Measurements from ENCODE around the gene C2CD4C.

The C2CD4C gene

DNA sequence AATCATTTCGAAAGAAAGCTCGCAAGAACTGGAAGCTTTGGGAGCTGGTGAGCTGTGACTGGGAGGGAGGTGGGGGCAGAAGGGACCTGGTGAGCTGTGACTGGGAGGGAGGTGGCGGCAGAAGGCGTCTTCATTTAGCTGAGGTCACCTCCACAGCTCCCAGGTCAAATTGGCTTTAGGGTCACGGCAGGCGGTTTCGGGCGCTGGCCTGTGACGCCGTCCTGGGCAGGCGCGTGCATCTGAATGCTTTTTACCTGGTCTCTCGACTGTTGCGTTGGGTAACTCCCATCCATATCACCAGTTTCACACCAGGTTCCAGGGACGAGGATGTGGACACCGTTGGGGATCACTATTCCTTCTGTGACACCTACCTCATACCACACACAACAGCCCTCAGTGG is 29.2 kb downstream of the C2CD4C start:
- no peak for DNase-seq

DNA sequence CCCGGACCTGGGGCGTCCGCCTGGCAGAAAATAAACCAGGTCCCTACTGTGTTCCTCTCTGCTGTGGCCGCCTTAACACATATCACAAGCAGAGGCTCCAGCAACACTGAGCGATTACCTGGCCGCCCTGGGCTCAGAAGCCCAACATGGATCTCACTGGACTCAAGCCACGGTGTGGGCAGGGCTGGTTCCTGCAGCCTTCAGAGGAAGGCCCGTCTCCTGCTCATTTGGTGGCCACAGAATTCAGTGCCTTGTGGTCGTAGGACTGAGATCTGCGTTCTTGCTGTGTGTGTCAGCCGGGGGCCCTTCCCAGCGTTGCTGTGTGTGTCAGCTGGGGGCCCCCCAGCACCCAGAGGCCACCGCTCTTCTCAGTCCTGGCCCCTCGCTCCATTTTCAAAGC is 30.2 kb downstream of the C2CD4C start:
- DNase-seq: no peak

DNA sequence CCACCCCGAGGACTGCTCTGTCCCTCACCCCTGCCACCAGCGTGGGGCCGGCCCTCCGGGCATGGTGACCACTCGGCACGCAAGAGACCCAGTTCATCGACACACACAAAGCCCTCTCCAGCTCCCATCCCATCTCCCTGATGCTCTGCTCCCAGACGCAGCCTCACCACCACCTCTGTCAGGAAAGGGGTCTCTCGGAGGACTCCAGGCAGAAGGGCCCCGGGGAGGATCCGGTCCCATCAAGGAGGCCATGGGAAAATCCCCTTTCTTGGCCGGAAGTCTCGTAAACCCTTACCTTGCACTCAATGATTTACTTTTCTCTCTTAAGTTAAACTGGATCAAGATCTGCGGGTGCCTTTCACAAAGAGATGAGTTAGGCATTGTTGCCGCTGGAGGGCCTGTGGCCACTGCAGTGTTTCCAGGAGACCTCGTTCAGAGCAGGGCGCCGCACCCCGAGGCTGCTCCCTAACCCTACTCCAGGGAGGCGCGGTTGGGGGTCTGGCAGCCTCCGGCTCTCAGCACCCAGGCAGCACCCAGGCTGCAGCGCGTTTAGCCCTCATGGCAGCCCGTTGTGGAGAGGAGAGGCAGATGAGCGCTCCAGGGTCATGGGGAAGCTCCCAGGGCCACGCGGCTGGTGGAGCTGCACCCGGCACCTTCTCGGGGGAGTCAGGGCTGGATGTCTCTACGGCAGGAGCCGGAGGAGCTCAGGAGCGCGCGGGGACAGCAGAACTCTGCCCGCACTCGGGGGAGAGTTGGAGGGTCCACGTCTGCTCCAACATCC is 31.0 kb downstream of the C2CD4C start:
- DNase-seq: no peak

DNA sequence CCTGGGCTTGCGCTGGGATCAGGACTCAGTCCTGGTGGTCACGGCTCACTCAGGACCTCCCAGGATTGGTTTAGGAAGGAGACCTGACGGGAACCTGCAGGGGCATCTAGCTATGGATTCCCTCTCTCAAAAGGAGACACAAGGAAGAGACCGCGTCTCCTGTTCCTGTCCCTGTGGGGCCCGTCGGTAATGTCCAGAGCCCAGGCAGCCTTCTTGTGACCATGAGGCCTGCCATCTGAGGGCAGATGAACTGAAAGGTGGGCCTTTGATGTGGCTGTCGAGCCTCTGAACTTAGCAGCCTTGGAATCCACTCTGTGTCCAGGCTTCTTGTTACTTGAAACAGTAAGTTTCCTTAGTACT is 32.9 kb downstream of the C2CD4C start:
- no peak for DNase-seq

DNA sequence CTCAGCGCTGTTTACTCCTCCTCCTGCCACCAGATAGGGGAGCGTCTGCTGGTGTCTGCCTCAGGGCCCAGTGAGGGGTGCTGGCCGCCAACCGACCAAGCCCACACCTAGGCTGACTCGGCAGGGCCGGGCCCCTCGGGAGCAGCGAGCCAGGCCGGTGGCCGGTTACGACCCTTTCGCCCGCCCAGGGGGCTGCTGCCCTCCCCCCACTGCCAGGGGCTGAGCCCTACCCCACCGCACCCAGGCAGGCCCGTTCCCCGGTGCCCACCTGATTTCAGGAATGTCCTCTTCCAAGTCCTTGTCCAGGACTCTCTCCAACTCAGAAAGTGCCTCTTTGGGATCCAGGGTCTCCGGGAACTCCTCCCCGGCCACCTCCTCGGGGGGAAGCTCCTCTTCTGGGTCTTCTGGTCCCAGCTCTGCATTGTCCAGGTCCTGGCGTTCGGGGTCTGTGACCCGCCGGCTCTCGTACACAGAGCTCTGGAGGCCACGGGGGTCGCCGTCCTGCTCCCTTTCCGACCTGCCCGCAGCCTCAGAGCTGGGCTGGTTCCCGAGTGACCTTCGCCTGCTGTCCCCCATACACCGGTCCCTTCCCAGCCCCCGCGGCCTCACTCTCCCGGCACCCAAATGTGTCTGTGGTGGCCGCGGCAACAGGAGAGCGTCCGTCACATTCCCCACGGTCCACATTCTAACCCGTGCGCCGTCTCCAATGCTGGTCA is 33.4 kb downstream of the C2CD4C start:
- no peak for DNase-seq

DNA sequence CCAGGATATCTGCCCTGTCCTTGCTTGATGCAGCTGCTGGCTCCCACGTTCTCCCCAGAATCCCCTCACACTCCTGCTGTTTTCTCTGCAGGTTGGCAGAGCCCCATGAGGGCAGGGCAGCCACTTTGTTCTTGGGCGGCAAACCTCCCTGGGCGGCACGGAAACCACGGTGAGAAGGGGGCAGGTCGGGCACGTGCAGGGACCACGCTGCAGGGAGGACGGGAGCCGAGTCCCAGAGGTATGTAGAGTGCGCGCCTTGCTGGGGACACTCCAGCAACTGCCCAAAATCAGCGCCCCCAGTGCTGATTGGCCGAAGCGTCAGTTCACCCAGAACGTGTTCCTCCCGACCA is 34.1 kb downstream of the C2CD4C start:
- no peak for DNase-seq

DNA sequence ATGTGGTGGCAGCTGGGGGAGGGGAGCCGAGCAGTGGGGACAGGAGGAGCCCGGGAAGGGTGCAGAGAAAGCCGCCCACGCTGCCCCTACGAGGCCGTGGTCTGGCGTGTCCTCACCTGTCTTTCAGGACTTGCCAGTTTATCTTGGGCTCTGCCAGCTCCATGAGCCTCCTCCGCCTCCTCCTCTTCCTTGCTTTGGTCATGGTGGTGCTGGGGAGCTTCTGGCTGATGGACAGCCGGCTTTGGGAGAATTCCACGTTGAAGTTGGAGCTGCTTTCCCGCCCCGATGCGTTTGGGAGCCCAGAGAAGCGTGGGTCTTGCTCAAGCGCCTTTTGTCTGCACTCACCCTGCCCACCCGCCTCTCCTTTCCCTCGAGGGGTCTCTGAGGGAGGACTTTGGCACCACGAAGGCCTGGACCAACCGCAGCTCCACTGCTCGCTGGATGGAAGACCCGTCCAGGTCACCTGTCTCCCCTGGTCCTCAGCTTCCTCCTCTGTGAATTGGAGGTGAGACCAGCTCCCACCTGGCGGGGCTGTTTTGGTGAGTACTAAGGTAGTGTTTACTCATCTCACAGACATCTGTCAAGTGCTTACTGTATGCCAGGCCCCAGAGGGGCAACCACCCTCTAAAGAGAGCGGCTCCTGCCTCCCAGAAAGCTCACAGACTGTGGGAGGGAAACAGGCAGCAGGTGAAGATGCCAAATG is 34.6 kb downstream of the C2CD4C start:
- DNase-seq: no peak

DNA sequence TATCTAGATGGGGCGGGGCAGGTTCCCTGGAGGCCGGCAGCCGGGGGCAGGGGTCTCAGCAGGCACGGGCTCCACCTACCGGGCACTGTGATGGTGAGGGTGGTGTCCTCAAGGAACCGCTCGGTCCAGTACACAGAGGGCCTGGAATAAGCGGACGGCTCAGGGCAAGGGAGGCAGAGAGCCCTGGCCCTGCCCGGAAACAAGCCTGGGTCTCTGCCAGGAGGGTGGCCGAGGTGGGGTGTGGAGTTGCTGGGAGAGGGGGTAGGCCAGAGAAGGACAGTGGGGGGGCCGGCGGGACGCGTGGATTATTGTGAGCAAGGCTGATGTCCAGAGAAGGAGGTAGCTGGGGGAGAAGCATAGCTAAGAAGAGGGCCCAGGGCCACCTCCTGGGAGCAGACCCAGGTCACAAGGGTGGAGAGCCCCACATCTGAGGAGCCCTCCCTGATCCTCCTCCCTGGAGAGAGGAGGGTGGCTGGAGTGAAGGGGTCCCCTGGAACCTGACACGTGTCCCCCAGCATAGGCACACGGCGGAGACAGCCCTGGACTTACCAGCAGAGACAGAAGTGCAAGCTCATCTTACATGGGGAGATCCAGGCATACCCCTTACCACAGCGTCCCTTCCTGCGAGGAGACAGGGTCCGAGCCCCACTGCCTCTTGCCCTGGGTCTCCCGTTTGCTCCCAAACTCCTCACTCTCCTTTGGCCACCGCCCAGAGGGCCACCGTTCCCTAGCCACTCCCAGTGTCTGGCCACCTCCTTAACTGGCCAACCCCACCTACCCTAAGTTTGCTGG is 35.4 kb downstream of the C2CD4C start:
- no peak for DNase-seq

DNA sequence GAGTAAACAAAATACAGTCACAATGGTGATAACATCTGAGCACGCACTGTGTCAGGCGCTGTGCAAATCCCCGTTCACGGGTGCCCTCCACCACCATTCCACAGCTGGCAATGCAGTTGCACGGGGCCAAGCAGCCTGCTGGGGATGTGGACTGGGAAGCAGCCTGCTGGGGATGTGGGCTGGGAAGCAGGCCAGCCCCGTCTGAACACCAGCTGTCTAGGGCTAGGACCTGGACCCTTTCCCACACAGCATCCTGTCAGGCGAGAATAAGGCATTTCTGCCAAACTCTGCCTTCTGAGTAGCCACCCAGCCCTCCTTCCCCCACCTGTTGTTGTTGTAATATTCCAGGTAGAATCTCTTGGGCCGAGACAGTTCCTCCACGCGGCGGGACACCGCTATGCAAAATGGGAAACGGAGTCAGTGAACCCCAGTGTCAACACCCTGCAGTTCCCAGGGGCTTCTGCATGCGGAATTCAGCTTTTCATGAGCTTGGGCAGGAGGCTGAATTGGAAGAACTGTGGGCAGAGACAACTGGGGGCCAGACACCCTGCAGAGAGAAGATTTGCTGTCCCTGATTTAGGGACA is 36.5 kb downstream of the C2CD4C start:
- DNase-seq: no peak

DNA sequence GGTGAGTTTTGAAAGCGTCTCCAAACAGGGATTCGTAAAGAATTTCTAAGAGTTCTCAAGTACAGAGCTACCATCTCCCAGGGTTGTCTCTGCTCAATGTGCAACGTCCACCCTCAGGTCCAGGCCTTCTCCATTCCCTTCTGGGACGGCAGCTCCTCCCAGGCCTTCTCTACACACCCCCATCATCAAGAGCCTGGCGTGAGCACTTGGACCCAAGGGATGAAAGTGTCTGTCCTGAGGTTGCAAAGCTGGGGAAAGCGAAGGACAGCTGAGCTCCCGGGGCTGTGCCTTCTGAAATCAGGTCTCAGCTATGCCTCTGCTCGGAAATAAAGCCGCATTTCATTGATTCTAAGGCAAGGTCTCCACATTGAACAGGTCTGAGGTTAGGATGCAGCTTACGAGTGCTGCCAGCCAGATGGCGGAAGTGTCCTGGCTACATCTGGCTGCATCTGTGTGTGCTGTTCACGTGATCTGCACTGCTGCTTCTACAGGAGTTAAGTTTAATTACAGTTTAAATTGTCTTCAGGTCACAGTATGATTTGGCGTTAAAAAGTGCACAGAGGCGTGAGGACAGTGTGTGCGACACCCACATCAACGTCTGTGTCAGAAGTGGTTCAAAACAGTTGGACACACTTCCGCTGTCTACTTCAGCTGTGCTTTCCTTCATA is 37.3 kb downstream of the C2CD4C start:
- no peak for DNase-seq

DNA sequence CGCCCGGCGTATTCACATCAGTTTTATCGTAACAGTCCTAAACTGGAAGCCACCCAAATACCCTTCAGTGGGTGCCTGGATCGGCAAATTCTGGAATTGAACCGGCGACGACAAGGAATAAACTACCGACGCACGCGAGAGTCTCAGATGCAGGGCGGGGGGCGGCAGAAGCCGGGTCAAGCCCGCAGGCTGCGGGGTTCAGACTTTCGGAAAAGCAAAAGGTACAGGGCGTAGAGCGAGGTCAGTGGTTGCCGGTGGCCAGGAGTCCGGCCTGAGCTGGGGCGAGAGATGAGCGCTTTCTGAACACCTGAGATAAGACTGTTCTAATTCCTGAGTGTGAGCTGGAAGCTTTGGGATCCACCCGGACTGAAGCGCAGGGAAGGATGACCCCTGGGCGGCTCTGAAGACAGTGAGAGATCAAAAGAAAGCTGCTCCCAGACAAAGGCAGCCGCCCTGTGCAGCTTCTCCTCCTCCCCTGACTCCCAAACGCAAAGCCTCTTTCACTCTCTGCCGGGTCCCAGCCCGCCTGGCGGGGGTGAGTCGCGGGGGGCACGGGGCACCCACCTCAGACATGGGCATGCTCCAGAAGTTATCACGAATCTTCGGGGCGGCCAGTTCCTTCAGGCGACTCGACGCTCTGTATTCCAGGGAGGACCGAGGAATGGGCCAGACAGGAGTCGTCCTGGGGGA is 38.2 kb downstream of the C2CD4C start:
- DNase-seq: no peak

DNA sequence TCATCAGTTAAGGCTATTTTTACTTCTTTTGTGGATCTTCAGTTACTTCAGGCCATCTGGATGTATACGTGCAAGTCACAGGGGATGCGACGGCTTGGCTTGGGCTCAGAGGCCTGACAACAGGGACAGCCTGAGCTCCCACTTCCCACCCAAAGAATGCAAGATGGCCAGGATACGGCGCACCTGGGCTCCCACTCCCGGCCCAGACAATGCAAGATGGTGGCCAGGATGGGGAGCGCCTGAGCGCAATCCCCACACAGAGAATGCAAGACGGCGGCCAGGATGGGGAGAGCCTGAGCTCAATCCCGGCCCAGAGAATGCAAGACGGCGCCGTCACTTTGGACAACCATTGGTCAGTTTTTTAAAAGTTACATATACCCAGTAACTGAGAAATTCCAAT is 39.1 kb downstream of the C2CD4C start:
- no peak for DNase-seq

DNA sequence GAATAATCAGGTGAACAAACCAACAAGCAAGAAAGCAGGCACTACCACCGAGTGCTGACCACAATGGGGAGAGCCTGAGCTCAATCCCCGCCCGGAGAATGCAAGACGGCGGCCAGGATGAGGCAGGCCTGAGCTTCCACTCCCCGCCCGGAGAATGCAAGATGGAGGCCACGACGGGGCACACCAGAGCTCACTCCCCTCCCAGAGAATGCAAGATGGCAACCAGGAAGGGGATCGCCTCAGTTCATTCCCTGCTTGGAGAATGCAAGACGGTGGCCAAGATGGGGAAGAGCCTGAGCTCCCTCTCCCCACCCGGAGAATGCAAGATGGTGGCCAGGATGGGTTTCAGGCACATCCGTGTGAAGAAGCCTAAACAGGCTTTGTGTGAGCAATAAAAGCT is 39.7 kb downstream of the C2CD4C start:
- DNase-seq: no peak

DNA sequence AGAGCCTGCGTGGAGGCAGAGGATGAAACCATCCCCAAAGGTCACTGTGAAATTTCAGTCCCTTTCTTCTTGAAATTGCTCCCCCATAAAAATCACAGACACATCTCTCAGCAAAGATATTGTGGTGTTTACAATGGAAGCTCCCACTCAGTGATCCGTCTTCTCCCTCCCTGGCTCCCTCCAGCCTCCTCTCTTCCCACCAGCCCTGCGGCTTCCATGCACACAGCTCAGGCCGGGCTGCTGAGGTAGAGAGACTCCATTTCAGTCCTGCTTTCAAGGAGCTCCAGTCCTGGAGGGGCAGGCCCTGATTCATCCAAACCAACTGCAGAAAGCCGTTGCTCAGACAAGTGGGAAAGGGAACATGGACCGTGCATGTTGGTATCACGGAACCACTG is 40.3 kb downstream of the C2CD4C start:
- no peak for DNase-seq

DNA sequence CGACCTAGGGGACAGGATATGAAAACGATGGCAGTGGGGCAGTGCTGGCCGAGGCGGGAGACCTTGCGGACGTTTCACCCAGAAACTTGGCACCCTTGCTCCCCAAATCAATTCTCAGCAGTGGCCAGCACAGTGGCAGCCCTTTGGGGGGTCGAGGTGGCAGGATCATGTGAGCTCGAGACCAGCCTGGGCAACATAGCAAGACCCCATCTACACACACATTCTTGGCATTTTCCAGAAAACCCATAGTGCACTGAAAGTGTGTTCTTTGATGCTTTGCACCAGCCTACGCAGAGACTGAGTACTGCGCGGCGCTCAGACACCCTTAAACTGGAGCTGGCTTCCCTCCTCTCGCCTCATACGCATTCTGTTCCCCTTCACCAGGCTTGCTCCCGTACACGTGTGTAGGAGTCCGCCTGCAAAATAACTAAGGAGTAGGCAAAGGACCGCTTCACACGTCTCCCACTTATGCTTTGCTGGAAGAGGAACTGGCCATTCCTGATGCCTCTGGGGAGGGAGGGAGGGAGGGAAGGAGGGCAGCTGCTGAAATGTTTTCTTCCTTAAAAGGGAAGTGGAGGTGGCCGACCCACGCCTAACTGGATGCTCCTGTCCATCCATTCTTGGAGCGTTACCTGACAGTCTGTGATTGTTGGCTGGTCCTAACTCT is 40.9 kb downstream of the C2CD4C start:
- DNase-seq: no peak

DNA sequence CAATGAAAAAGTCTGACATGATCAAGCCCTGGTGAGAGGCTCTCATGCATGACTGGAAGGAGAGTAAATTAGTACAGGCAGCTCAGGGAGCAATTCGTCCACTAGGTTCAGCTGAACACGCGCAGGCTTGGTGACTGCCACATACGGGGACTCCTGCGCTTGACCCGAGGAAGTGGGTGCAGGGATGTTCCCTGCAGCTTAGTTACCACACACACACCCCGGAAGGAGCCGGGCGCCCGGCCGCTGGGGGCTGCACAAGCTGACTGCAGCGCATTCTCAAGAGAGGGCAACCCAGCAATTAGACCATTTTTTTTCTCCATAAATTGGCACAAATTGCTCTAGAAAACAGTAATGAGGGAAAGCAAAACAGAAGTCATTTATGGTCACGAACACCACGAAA is 41.4 kb downstream of the C2CD4C start:
- DNase-seq: no peak

DNA sequence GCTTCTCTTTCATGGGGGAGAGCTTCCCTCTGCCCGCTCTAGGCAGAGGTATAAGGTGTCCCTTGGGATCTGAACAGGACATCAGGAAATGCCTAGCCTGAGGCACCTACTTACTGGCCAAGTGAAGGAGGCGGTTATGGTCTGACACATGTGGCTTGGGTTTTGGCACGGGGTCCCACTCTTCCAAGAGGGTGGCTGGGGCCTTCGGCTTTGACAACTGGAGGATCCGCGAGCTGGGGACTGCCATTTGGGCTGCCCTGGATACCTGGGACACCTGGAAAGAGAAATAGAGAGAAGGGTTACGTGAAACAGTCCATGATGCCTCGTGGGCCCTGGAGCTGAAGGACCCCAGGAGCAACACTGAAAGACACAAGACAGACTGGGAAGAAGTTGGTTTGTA is 42.0 kb downstream of the C2CD4C start:
- DNase-seq: no peak

DNA sequence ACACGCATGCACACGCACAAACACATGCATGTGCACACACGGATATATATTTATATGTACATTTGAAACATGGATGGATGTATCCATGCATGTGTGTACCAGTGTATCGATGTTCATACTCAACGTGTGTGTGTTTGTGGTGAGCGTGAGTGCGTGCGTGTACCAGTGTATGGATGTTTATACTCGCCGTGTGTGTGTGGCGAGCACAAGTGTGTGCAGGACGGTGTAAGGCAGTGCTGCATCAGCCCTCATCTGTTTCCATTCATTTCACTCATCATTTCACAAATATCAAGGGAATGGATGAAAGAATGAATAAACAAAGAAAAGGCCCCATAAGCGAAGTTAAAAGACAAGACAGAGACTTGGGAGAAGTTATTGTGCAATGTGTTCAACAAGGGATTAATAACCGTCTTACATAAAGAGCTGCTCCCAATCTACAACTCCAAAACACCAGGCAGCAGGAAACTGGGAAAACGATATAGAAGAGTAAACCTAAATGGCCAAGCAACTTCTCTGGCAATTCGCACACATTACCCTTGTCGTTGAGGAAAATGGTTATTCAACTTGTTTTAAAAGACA is 42.7 kb downstream of the C2CD4C start:
- DNase-seq: no peak

DNA sequence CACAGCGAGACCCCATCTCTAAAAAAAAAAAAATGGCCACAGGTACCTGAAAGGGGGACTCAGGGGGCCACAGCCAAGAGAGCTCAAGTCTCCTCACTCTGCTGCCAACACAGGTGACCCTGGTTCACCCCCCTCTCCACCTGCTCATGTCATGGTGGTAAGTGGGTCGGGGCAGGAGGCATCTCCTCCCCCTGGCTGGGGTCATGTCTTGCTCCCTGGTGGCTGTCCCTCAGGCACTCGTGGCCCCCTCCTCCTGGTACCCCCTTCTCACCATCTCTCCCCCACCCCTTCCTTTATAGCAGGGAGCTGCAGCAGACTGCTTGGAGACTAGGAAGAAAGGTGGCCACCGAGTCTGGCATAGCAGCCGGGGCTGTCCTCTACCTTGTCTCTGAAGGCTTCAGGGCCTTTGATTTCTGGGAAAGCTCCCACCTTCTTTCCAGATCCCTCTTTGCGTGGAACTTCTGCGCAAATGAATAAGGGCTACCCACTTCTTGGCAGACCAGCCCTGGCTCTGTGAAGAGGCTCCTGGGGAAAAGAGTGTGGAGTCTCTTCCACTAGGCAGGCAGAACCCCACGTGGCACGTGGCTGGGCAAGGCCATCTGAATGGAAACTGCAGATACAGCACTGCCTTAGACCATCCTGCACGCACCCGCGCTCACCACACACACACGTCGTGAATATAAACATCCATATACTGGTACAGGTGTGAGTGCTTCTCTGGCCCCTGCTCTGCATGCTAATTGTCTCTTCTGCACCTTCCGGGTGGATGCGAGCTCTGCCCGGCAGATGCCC is 44.3 kb downstream of the C2CD4C start:
- no peak for DNase-seq

DNA sequence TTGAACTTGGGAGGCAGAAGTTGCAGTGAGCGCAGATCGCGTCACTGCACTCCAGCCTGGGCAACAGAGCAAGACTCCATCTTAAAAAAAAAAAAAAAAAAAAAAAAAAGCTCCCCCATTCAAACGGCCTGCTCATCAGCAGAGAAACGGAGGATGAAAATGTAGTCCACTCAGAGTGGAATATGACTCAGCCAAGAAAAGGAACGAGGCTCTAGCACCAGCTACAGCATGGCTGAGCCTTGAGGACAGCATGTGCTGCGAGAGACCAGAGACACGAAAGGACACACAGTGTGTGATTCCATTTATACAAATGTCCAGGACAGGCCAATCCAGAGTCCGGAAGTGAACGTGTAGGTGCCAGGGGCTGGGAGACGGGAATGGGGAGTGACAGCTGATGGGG is 46.3 kb downstream of the C2CD4C start:
- no peak for DNase-seq

Data from CD4-positive, alpha-beta T cell treated with Interleukin-4 for 4 hours (primary cell).